ENCODE results near the gene SLC7A1. TPM values are rescaled to one million over a fixed set of nuclear protein-coding genes. Genes with fewer than 3 reads are reported as not detected.

SLC7A1 gene
- total RNA-seq, 1 experiment from 2014 or later, result 62.8 TPM

DNA sequence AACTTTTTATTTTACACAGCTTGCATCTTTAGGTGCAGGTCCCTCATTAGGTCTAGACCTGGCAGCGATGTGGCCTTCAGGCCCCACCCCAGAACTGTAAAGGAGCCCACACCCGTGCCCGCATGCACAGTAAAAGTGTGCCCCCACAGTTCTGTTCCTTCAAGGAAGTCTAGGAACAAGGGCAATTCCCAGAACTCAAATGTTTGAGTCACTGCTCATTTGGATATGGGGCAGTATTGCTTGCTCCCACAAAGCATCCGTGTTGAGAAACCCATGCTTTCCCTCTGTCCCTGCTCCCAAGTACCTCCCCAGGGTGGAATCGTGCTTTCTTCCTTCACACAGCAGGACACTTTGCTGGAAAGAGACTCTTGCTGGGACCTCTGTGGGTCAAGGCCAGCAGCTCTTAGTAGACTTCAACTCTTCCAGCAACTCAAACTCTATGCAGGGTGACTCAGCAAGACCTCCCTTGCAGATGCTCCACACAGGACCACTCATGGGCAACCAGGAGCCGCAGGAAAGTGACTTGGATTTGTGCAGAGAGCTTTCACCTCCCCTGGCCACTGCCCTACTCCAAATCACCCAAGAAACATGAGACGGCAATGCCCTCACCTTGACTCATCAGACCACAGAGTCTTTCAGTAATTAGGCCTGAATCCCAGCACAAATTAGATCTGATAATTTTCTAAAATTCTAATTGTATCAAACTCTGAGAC is 12.3 kb downstream of the SLC7A1 start:
- POLR2A ChIA-PET (ENCODE audit: unreplicated experiment), result no interaction called here
- Histone ChIP-seq H3K4me1 (replicated peaks; ENCODE audit: insufficient read depth) (peaks cover 46% of the 10 kb centered on the region), H3K9me2 (ENCODE audit: insufficient read depth) (no peaks in the 10 kb centered on the region), H3K36me3 (ENCODE audit: low read depth) (peaks cover 3% of the 10 kb centered on the region; the same call in 1 of the 2 replicates), H3K4me3 (peak overlapping the region; percentile 23; the same call in 1 of the 2 replicates), H3K79me2 (ENCODE audit: low read depth) (peaks cover 100% of the 10 kb centered on the region), H3F3A (ENCODE audit: insufficient read depth, low read depth) (peaks cover 32% of the 10 kb centered on the region), H3K9me3 (ENCODE audit: insufficient read depth, low read depth) (no peaks in the 10 kb centered on the region), H3K27ac (peak overlapping the region; percentile 57), H2AFZ (no peak overlapping the region), H3K27me3 (ENCODE audit: insufficient read depth, low read depth) (no peaks in the 10 kb centered on the region), H3K4me2 (peak overlapping the region; percentile 69), H4K20me1 (ENCODE audit: insufficient read depth) (peaks cover 100% of the 10 kb centered on the region)
- DNase-seq, result peak; percentile 43 to 78
- BruUV-seq (replicated peaks), result no TSS peak
- CTCF ChIA-PET, result no interaction called here
- intact Hi-C loops (cut with micrococcal nuclease; ENCODE audit: unreplicated experiment), result no loop called here
- no peak for TF ChIP-seq EZH2 (IDR thresholded peaks at IDR 0.05; ENCODE audit: low read depth)
- TF ChIP-seq CTCF (conservative IDR thresholded peaks at IDR 0.05), result no peak

- H3K27me3 ChIP-seq (ENCODE audit: insufficient read depth, low read depth), result no peaks in the 10 kb centered on the region
- ChIA-PET CTCF (interaction anchor here (0.6 kb wide), 1 partner anchor 39 kb away, joined by 4 read pairs; no protein-coding TSS in a partner anchor), POLR2A (ENCODE audit: unreplicated experiment) (no interaction called here)
- no TSS peak for BruUV-seq (replicated peaks)
- peaks cover 100% of the 10 kb centered on the region for H3K79me2 ChIP-seq (ENCODE audit: low read depth)
- no peak for DNase-seq
- no peak overlapping the region for H3K4me3 ChIP-seq
- H4K20me1 ChIP-seq (ENCODE audit: insufficient read depth), result peaks cover 100% of the 10 kb centered on the region
- no peaks in the 10 kb centered on the region for H3K9me3 ChIP-seq (ENCODE audit: insufficient read depth, low read depth)
- no peaks in the 10 kb centered on the region for H3K9me2 ChIP-seq (ENCODE audit: insufficient read depth)
- H3K36me3 ChIP-seq (ENCODE audit: low read depth), result no peaks in the 10 kb centered on the region; the same call in 1 of the 2 replicates
- peak overlapping the region; percentile 69; the same call in 1 of the 2 replicates for H3K4me2 ChIP-seq
- H3K27ac ChIP-seq, result no peak overlapping the region
- TF ChIP-seq CTCF (conservative IDR thresholded peaks at IDR 0.05) (no peak), EZH2 (IDR thresholded peaks at IDR 0.05; ENCODE audit: low read depth) (no peak)
- intact Hi-C loops (cut with micrococcal nuclease; ENCODE audit: unreplicated experiment), result no loop called here
- H2AFZ ChIP-seq, result no peak overlapping the region
- peaks cover 32% of the 10 kb centered on the region for H3F3A ChIP-seq (ENCODE audit: insufficient read depth, low read depth)
- peaks cover 46% of the 10 kb centered on the region for H3K4me1 ChIP-seq (replicated peaks; ENCODE audit: insufficient read depth)
These were observed 13.3 kb downstream of the SLC7A1 start for GRCh38 chr13:29582171-29582570.

- no peaks in the 10 kb centered on the region for H3K9me3 ChIP-seq (ENCODE audit: insufficient read depth, low read depth)
- no peak overlapping the region for H3K4me2 ChIP-seq
- H3K79me2 ChIP-seq (ENCODE audit: low read depth), result peaks cover 100% of the 10 kb centered on the region
- peaks cover 46% of the 10 kb centered on the region for H3K4me1 ChIP-seq (replicated peaks; ENCODE audit: insufficient read depth)
- BruUV-seq (replicated peaks), result no TSS peak
- ChIA-PET POLR2A (ENCODE audit: unreplicated experiment) (no interaction called here), CTCF (no interaction called here)
- no peak for DNase-seq
- H3F3A ChIP-seq (ENCODE audit: insufficient read depth, low read depth), result peaks cover 32% of the 10 kb centered on the region
- H3K36me3 ChIP-seq (ENCODE audit: low read depth), result no peaks in the 10 kb centered on the region; the same call in 1 of the 2 replicates
- peaks cover 100% of the 10 kb centered on the region for H4K20me1 ChIP-seq (ENCODE audit: insufficient read depth)
- H2AFZ ChIP-seq, result no peak overlapping the region
- no peaks in the 10 kb centered on the region for H3K27me3 ChIP-seq (ENCODE audit: insufficient read depth, low read depth)
- no peak overlapping the region for H3K27ac ChIP-seq
- no peaks in the 10 kb centered on the region for H3K9me2 ChIP-seq (ENCODE audit: insufficient read depth)
- no peak for TF ChIP-seq CTCF (conservative IDR thresholded peaks at IDR 0.05)
- TF ChIP-seq EZH2 (IDR thresholded peaks at IDR 0.05; ENCODE audit: low read depth), result no peak
- no peak overlapping the region for H3K4me3 ChIP-seq
- intact Hi-C loops (cut with micrococcal nuclease; ENCODE audit: unreplicated experiment), result no loop called here
These were observed 13.8 kb downstream of the SLC7A1 start for GRCh38 chr13:29581666-29582065.
